Measurements from ENCODE around the gene MINK1.
A peak's percentile ranks its signal among the peaks of the same experiment; 100 is the strongest.

DNA sequence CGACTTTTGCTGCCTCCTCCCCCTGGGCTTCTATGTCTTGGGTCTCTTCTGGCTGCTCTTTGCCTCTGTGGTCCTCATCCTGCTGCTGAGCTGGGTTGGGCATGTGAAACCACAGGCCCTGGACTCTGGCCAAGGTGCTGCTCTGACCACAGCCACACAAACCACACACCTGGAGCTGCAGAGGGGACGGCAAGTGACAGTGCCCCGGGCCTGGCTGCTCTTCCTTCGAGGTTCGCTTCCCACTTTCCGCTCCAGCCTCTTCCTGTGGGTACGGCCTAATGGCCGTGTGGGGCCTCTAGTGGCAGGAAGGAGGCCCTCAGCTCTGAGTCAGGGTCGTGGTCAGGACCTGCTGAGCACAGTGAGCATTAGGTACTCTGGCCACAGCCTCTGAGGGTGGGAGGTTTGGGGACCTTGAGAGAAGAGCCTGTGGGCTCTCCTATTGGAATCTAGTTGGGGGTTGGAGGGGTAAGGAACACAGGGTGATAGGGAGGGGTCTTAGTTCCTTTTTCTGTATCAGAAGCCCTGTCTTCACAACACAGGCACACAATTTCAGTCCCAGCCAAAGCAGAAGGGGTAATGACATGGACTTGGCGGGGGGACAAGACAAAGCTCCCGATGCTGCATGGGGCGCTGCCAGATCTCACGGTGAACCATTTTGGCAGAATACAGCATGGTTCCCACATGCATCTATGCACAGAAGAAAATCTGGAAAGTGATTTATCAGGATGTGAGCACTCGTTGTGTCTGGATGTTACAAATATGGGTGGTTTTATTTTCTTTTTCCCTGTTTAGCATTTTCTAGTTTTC lies 101.2 kb downstream of the MINK1 start:
- TF ChIP-seq EZH2 (IDR thresholded peaks at IDR 0.05; ENCODE audit: insufficient read depth, low read length) = no peak
- peak; percentile 28 for TF ChIP-seq CTCF (IDR thresholded peaks at IDR 0.05; ENCODE audit: insufficient read depth, low read depth, low read length)
